SKM-1 (cell line): ENCODE results near the gene PSMD11.

Source experiments
- DNase-seq: peaks from one replicate; lab custom pipeline; 2025; ENCODE audit not compliant: unreplicated experiment; lab: John Stamatoyannopoulos, UW

PSMD11 gene

DNA sequence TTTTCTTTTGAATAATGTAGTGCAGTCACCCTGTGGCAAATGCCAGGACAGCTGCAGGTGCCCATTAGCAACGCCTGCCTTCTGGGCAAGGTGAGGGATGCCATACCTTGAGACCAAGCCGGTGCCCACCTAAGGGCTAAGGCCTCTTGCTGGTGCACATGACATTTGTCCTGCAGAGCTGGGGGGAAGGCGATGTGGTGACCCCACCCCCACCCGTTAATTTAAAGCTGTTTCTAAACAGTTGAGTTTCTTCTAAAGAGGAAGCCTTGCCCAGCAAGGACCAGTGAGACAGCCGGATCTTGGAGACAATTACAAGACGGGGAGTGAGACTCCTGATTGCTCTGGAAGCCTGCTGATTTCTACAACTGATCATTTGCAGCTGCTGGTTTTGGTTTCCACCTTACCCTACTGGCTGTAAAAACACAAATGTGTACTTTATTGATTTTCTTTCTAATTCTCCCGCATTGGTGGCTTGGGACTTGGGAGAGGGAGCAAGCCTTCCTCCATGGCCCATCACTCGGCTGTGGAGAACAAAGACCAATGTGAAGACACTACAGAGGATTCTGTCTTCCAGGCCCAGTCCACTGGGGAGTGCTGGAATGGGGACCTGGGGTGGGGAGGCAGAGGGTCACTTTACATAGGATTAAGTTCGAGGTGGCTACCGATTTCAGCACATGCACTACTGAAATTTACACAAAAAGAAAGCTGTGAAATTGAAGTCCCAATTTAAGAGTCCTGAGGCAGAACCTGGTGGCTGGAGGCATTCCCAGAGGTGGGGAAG is 45.2 kb downstream of the PSMD11 start:
- no peak for DNase-seq

DNA sequence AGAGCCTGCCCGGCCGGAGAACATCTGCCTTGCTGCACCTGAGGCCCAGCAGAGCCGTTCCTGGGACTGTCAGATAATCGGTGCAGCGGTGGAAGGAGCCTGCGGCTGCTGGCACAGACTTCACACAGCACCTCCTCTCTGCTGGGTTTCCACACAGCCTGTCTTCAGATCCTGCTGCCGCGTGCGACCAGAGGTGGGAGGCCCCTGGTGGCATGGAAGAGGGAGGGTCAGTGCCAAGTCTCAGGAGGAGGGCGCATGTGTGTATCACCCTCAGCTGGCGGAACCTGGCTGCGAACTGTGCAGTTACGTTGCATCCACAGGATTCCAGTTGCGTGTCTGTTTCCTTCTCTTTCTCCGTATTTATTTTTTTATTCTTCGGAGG is 45.8 kb downstream of the PSMD11 start:
- no peak for DNase-seq

DNA sequence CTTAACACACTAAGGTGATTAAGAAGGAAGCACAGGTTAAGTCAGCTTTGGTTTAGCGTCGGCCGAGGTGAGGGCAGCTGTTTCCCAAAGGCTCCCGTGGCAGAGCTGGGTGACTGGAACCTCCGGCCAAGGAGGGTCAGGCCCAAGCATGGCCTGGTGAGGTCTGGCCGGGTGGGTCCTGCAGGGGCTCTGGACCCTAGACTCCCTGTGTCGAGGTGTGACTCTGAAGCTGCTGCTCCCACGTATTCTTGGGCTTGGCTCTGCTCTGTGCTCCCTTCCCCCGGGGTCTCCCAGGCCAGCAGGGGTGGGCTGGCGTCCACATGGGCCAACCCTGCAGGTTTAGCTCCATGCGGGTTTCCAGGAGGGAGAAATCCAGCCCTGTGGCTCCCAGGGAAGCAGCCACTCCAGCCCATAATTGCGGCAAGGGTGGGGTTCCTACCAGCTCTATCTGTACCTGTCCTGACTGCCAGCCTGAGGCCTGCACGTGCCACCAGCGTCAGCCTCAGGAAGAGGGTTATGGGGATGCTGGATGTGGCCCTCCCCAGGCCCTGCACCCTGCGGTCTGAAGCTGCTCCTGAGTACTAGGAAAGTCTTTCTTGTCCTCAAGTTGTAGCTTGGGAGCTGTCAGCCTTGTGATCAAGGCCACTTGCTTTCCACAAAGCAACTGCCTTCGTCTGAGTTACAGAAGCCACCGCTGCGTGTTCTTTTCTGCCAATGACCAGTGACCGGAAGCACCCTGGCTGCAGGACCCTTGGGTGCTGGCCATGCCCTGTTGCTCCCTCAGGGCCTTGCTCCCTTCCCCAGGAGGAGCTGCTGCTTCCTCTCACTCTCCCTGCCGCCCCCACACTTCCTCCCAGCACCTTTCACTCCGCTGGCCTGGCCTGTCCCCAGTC is 47.3 kb downstream of the PSMD11 start:
- no peak for DNase-seq

DNA sequence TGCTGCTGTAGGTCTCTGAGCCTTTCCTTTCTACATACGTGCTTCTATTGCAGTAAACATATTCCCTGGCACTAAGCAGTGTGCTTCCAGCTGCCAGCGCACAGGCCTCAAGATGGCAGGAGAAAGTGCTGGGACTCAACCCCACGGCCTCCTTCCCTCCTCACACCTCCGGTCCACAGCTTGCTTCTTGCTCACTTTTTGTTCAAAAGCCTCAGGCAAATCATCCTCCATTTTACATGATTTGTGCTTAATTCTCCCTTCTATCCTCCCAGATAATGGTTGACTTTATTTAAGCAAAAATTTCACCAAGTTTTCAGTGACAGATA is 47.9 kb downstream of the PSMD11 start:
- DNase-seq = no peak

GRCh38 chr17:32492648-32493289 is 48.5 kb downstream of the PSMD11 start:
- DNase-seq = no peak

DNA sequence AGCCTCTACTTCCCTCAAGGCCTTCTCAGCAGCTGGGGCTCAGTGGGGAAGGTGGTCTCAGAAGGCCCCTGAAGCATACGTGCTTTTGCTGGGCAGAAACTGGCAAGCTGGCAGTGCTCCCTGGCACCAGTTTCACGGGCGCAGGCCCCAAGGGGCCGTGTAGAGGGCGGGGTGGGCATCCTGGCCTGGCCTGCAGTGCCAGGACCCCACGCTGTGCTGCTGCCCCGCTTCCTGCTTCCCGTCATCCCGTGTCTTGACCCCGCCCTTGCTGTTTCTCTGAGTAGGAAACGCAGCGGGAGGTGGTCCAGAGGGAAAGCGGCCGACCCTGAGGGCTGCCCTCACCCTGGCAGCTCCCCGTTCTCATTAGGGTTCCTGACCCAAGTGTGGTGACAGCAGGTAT is 49.3 kb downstream of the PSMD11 start:
- no peak for DNase-seq

DNA sequence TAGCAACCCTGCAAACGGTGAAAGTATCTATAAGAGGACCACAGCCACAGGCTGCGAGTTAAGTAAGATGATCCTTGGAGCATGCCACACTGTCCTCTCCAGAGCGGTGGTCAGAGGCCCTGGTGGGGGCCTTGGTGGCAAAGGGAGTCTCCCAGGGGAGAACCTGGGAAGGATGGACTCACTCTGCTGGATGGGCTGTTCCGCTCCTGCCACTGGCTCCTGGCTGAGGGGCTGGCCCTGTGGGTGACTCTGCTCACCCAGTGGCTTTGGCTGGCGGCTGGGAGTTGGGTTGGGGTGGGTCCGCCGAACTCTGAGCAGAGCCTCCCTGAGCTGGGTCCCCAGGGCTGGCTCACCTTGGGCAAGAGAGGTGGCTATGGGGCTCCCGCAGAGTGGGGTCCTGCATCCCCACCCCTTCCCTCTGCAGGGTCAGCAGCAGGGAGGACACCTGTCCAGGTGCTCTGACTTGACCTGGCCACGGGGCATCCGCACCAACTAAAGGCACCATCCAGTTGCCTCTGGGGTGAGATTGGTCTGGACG is 49.7 kb downstream of the PSMD11 start:
- DNase-seq = no peak

DNA sequence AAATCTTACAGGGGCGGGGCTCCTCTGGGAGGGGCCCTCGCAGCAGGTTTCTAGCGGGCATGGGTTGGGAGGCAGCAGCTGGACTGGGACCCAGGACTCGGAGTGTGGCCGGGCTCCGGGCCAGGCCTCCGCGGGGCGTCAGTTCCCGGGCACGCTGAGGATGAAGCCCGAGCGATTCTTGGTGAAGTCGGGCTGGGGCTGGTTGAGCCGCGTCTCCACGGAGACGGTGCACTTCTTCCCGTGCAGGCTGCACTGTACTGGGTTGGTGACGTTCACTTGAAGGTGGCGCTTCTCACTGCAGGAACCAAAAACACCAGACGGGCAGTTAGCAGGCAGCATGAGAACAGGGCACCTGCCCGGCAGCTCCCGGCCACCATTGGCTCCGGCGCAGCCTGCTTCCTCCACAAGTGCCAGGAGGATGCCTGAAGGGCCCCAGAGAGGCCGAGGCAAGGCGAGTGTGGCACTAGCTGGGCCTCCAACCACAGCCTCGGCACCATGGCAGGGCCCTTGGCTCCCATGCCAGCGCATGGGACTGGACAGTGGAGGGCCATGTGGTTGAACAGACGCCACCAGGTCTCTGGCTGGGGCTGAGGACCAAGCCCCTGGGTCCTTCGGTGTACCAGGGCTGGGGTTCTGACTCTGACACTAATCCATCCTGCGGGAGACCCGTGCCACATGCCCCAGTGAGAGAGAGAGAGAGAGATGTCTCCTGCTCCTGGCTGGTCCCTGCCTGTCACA is 50.5 kb downstream of the PSMD11 start:
- no peak for DNase-seq

DNA sequence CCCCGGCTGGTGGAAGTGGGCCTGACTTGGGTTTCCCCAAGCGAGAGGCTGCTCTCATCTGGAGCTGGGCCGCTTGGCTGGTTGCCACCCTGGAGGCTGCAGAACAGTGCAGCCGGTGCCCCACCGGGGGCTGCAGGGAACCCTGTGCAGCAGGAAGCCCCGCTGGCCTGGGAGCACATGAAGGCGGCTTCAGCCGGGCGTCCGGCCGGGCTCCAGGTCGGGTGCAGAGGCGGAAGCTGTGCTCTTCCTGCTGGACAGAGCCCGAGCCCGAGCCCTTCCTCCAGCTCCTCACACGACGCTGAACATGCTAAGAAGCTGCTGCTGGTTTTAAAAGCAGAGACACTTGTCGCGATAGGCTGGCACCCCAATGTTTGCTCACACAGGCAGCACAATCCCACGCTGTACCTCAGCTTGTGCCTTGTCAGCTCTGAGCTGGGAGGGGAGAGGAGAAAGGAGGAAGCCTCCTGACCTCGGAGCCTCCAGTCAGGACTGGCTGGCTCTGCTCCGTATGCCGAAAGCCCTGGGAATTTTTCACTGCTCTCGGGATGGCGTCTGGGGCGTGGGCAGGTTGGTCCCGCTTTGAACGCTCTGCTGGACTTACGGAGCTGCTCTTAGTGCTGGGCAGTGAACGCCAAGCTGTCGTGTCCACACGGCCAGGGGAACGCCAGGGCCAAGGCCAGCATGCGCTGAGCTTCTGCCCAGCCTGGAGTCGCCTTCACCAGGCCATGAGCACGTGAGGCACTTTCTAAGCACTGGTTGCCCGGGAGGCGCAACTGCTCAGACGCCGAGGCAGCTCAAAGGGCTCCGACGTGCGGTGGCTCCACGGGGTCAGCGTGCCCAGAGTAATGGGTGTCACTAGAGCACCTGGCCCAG is 51.3 kb downstream of the PSMD11 start:
- DNase-seq = no peak

GRCh38 chr17:32496395-32497073 is 52.2 kb downstream of the PSMD11 start:
- DNase-seq = no peak

DNA sequence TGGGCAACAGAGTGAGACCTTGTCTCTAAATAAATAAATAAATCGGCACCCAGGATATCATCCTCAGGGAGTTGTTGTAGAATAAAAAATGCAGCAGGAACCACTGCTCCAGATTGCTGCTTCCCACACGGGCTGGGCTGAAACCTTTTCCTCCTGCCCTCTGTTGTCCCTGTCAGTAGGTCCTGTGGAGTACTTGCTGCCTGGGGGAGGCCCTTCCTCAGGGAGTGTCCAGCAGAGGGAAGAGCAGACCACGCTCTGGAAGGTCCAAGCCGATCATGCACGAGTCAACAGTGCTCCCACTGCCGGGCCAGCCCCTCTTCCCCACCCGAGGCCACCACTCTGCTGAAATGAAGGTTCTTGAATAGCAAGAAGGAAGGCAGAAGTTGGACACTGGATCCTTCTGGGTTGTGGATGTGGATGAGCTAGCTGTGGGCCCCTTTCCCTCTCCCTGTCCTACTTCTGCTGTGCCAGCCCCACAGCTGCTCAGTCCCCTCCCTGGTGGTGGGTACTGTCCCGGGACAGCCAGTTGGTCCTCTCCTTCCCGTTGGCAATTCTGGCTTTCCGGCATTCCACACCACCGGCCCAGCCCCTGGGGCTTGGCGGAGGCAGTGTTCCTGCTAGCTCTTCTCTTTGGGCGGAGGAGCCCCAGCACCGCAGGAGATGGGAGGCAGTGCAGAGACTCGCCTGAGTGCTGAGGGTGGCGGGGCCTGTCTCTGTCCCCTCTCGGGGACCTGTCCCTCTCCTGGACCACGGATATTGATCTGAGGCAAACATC is 53.3 kb downstream of the PSMD11 start:
- DNase-seq = no peak

DNA sequence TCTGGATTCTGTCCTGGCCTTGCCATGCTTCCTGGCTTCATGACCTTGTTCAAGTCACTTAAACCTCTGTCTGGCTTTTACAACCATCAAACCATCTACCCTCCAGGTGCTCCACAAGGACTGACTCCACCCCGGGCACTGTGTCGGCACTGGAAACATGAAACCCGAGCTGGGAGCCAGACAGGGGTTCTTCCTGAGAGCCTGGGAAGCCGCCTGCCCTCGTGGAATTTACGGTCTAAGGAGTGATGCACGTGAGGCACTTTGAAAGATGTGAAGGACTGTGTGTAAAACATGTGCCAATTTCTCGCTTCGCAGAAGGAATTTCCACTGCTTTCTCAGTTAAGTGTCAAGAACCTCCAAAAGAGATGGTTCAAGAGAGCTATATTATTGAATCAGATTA is 54.1 kb downstream of the PSMD11 start:
- DNase-seq = no peak

GRCh38 chr17:32502013-32502412 is 57.7 kb downstream of the PSMD11 start:
- DNase-seq = no peak

DNA sequence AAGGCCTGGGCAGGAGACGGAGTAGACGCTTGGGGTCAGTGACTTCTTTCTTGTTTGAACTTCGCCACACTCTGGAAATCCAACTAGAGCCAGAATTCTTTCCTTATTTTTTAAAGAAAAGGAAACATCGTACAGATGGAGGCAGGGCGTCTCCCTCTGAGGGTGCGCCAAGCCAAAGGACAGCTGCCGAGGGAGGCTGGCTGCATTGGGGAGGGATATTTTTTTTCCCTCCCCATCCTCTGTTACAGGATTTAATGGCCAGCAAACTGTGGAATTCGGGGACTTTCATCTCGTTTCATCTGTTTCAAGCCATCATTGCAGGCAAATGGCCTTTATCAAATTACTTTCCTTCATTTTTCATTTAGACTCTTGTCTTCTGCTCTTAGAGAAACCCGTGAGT is 58.4 kb downstream of the PSMD11 start:
- DNase-seq = no peak

GRCh38 chr17:32503251-32504165 is 59.2 kb downstream of the PSMD11 start:
- peak; percentile 63 for DNase-seq

DNA sequence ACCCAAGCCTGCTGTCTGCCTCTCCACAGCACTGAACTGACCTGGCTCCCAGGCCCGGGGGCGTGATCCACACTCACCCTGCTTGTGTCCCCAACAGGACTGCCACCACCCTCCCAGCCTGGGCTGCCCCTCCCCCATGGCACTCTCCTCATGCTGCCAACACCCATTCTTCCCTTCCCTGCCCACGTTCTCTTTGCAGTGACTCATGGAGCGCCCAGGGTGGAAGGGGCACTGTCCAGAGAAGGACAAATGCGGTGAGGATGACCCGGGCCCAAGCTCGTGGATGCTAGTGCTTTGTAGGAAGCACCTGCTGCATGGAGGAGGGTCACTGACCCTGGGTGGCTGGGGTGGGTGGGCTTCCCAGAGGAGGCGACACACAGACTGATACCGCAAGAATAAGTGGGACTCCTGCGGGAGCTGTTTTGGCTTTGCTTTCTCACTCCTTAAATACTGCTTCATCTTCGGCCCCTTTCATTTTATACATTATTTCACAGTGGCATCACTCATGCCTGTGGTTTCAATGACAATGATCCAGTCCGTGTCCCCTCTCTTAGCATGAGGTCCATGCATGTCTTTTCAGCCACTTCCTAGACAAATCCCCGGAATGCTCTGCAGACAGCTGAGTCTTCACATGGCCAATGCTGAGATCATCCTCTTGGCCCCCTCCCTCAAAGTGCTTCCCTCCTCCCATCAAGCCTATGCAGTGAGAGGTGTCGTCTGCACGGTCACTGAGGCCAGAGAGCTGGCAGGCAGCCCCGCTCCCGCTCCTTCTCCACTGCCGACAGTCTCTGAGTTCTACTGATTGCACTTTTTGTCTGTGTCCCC is 60.1 kb downstream of the PSMD11 start:
- no peak for DNase-seq

GRCh38 chr17:32508926-32509325 is 64.6 kb downstream of the PSMD11 start:
- DNase-seq = no peak
